GM12865 (cell line): ENCODE data around the gene GOLGA1.

ENCODE experiments used
- DNase-seq: peaks from one replicate; pipeline ENCODE4 v3.0.0; 2010; ENCODE audit warnings: low read depth
- H3K4me3 ChIP-seq: 2 replicates; pipeline ENCODE4 v1.5.1; 2011; ENCODE audit warnings: mild to moderate bottlenecking, low read depth, low read length, control low read depth
- TF ChIP-seq, protein P1 (sequence below): IDR thresholded peaks from 2 replicates; pipeline ENCODE4 v1.5.1; 2011; ENCODE audit warnings: low read length, control low read depth, low read depth, inconsistent platforms; ENCODE audit not compliant: insufficient read depth; ENCODE audit errors: missing control alignments

The GOLGA1 gene

DNA sequence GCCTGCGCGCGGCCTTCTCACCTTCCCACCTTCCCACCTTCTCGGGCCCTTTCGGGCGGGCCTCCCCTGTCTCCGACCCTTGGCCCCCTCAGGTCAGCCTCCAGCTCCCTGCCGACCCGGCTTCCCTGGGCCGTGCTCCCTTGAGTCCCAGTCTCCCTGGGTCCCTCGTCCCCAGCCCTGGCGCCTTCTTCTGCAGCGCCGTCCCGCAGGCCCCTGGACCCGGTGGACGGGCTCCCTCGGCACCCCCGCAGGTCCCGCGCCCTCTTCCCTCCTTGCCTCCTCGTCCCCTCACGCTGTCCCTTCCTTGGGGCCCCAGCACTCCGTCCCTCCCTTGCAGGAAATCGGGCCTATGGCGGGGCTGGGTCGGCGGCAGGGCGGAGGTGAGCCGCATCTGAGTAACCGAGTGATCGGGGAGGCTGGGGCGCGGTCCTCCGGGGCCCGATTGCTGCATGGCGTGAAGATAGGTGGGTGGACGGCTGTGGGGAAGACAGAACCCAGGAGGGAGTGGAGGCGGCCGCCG, 71.4 kb downstream of the GOLGA1 start:
- H3K4me3 ChIP-seq = peak overlapping the region; percentile 93
- peak; percentile 46 for DNase-seq
- TF ChIP-seq, protein P1, sequence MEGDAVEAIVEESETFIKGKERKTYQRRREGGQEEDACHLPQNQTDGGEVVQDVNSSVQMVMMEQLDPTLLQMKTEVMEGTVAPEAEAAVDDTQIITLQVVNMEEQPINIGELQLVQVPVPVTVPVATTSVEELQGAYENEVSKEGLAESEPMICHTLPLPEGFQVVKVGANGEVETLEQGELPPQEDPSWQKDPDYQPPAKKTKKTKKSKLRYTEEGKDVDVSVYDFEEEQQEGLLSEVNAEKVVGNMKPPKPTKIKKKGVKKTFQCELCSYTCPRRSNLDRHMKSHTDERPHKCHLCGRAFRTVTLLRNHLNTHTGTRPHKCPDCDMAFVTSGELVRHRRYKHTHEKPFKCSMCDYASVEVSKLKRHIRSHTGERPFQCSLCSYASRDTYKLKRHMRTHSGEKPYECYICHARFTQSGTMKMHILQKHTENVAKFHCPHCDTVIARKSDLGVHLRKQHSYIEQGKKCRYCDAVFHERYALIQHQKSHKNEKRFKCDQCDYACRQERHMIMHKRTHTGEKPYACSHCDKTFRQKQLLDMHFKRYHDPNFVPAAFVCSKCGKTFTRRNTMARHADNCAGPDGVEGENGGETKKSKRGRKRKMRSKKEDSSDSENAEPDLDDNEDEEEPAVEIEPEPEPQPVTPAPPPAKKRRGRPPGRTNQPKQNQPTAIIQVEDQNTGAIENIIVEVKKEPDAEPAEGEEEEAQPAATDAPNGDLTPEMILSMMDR = no peak

DNA sequence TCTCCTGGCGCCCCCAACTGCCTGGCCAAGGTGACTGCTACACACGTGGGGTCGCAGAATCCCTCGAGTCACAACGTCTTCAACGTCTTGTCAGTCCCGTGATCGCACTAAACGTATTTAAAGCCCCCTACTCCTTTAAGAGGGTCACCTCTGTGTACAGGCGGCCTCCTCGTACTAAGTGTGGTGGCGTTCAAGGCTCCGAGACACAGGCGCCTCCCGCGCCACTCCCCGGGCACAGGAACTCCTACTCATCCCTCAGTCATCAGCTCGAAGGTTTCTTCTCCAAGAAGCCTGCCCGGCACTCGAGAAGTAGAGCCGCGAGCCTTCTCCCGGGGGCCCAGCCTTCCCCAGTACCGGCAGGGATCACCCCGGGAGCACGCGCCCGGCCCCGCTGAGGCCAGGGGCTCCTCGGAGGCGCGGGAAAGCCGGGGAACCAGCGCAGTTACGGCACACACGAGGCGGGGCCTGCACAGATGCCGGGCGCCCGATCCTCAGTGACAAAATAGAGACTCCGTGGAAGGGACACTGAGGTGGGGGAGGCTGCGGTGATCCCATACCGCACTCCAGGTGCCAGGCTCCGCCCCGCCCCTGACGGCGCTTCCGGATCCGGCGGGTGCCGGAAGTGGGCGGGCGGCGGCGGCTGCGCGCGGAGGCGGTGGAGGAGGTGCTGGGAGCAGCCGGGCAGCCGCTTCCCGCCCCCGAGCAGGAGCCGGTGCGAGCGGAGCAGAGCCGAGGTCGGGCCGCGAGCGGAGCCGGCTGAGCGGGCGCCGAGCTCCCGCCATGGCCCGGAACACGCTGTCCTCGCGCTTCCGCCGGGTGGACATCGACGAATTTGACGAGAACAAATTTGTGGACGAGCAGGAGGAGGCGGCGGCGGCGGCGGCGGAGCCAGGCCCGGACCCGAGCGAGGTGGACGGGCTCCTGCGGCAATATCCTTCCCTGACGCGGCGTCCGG, 72.1 kb downstream of the GOLGA1 start:
- peak; percentile 95 for DNase-seq
- H3K4me3 ChIP-seq = peak overlapping the region; percentile 93
- TF ChIP-seq, protein P1 = peak; percentile 34

DNA sequence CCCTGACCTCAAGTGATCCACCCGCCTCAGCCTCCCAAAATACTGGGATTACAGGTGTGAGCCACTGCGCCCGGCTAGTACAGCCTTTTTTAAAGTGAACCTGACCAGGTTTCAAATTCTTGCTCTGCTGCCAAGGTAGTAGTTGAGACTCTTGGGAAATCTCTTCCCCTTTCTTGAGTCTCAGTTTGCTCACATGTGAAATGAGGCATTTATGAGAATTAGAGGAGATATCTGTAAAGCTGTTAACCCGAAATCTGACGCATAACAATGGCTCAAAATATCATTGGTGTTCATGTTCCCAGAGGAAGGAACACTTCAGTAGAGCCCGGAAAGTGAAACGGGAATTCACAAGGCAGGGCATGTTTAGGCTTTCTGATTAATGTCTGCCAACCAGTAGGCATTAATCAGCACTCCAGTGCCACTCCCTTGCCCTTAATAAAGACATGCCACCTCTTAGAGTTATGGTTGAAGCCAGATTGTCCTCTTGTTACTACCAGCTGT, 77.5 kb downstream of the GOLGA1 start:
- DNase-seq = no peak
- TF ChIP-seq, protein P1 = no peak
- no peak overlapping the region for H3K4me3 ChIP-seq

DNA sequence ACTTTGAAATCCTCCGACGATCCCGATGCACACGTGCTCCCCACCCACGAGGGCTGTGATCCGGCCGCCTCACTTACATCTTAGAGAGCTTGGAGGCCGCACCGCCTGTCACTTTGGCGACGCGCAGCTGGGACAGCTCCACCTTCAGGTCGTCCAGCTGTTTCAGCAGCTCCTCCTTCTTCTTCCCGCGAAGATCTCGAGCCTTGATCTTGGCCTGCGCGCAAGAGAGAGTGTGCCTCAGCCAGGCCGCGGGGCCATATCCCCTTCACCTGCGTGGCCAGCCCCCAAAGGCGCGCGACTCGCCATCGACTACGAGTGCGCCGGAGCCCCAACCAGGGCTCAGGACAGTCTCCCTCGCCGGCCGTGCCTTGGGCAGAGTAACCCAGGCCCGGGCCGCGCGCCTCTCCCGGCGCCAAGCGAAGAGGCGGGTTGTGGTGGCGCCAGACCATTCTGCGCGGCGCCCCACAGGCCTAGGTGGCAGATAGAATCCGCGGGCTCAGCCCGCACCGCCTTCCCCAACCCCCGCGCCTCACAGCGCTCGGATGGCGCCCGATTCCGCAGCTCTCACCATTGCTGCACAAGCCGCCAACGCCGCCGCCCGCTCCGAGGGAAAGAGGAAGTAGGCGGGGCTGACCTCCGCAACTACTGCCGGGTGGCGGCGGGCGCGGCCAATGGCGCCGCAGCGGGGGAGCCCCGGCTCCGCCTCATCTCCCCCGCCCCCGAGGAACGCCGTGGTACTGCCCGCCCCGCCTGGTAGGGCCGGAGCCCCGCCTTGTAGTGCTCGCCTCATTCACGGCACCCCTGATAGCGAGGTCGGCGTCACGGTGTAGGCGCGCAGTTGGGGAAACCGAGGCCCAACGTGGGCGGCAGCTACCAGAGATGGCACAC, 79.3 kb downstream of the GOLGA1 start, which contains the start of the genes ARPC5L and RPL35:
ARPC5L (plus strand) TSS at position 789 of the 888 bp plus-strand sequence. CDS start 7,161 bp downstream, outside the sequence.
RPL35 (minus strand) TSS at position 616 of the 888 bp plus-strand sequence; CDS start at position 571, 45 bp downstream.
- peak; percentile 98 for DNase-seq
- TF ChIP-seq, protein P1 = peak; percentile 15
- H3K4me3 ChIP-seq = peak within 1 kb of the TSS; percentile 73

DNA sequence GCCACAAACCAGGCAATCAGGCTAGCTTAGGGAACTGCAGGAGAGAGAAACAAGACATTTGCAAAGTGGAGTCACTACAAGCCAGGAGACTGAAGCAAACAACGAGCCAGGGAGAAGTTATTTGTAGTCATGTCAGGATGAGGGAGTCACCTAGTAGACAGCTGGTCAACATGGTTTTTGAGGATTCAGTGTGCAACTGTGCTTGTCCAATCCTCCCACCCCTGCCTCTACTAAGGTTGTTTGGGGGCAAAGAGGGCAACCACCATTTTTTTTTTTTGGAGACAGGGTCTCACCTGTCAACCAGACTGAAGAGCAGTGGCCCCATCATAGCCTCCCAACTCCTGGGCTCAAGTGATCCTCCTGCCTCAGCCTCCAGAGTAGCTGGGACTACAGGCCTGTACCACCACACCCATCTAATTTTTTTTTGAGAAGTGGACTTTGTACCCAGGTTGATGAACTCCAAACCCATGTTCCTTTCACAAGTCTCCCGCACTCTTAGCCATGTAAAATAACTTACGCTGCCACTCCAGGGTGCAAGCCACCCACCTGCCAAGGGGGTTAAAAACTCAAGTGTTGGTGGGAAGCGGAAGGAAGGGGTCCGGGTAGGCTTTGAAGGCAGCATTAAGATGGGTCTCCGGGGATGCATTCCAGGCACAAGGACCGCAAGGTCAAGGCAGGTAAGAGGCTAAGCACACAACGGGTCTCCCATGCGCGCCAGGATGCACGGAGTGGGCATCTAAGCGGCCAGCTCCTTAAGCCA, 80.1 kb downstream of the GOLGA1 start:
- H3K4me3 ChIP-seq = peak overlapping the region; percentile 73
- TF ChIP-seq, protein P1 = no peak
- no peak for DNase-seq
